HFFc6 (cell line): ENCODE data around the gene ZG16B. TPM values are rescaled to one million over a fixed set of nuclear protein-coding genes. Genes with fewer than 3 reads are reported as not detected.

Source experiments
- DNase-seq: peaks from one replicate; pipeline ENCODE4 v3.0.0-alpha.2; 2018
- H3K27ac Mint-ChIP-seq: 2 replicates; pipeline ENCODE4 v1.8.0; 2020; ENCODE audit warnings: mild to moderate bottlenecking, mixed read lengths
- H3K27me3 Mint-ChIP-seq: 2 replicates; pipeline ENCODE4 v1.8.0; 2021; ENCODE audit warnings: mild to moderate bottlenecking, moderate library complexity, mixed read lengths; ENCODE audit not compliant: insufficient read depth
- H3K36me3 Mint-ChIP-seq: 2 replicates; pipeline ENCODE4 v1.8.0; 2021; ENCODE audit warnings: low read depth, mixed read lengths
- H3K4me1 Mint-ChIP-seq: 2 replicates; pipeline ENCODE4 v1.8.0; 2020; ENCODE audit warnings: low read depth, mixed read lengths
- H3K4me3 Mint-ChIP-seq: 2 replicates; pipeline ENCODE4 v1.8.0; 2020; ENCODE audit warnings: mild to moderate bottlenecking, moderate library complexity, mixed read lengths
- H3K9me3 Mint-ChIP-seq: 2 replicates; pipeline ENCODE4 v1.8.0; 2020; ENCODE audit warnings: mild to moderate bottlenecking, mixed read lengths
- total RNA-seq, 6 experiments: library from RNA; stranded (reverse); fragmentation: NEBNext Ultra II Directional; extraction: Animal tissue kit (Norgen Biotek cat#: 25700); gene quantifications; 2 replicates in 1 of 6; 3 replicates in 5 of 6; pipeline ENCODE4 v1.2.3, GENCODE V29; 2021
- TF ChIP-seq, protein P1 (sequence below): fragments of 200-600 bp; sonication (generic); IDR thresholded peaks from 2 replicates; pipeline ENCODE4 v1.5.0; 2021; ENCODE audit warnings: antibody characterized with exemption, mild to moderate bottlenecking

Gene ZG16B
- total RNA-seq, 6 experiments from 2014 or later: 0.41 to 0.68 (median 0.46) TPM; not detected in 2

DNA sequence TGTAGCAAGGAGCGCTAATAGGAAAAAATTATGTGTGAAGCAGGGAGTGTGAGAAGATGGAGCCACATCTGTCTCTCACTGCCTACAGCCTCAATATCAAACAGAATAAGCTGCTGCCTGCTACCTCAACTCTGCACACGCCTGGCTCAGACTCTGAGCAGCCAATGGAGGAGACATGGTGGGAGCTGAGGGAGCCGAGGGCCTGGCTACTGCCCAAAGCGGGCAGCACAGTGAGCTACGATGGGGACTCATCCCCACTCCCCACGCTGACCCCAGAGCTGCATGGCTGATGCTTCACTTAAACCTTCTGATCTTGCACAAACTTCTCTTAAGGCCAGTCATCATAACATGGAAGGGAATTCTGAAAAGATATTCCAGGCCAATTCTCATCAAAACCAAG lies 41.8 kb downstream of the ZG16B start:
- TF ChIP-seq, protein P1, sequence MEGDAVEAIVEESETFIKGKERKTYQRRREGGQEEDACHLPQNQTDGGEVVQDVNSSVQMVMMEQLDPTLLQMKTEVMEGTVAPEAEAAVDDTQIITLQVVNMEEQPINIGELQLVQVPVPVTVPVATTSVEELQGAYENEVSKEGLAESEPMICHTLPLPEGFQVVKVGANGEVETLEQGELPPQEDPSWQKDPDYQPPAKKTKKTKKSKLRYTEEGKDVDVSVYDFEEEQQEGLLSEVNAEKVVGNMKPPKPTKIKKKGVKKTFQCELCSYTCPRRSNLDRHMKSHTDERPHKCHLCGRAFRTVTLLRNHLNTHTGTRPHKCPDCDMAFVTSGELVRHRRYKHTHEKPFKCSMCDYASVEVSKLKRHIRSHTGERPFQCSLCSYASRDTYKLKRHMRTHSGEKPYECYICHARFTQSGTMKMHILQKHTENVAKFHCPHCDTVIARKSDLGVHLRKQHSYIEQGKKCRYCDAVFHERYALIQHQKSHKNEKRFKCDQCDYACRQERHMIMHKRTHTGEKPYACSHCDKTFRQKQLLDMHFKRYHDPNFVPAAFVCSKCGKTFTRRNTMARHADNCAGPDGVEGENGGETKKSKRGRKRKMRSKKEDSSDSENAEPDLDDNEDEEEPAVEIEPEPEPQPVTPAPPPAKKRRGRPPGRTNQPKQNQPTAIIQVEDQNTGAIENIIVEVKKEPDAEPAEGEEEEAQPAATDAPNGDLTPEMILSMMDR: no peak
- Mint-ChIP-seq H3K27me3 (peaks cover 14% of the 10 kb centered on the region; the same call in 1 of the 2 replicates), H3K36me3 (no peaks in the 10 kb centered on the region), H3K4me3 (no peak overlapping the region), H3K4me1 (peaks cover 20% of the 10 kb centered on the region), H3K27ac (no peak overlapping the region), H3K9me3 (no peaks in the 10 kb centered on the region)
- no peak for DNase-seq

DNA sequence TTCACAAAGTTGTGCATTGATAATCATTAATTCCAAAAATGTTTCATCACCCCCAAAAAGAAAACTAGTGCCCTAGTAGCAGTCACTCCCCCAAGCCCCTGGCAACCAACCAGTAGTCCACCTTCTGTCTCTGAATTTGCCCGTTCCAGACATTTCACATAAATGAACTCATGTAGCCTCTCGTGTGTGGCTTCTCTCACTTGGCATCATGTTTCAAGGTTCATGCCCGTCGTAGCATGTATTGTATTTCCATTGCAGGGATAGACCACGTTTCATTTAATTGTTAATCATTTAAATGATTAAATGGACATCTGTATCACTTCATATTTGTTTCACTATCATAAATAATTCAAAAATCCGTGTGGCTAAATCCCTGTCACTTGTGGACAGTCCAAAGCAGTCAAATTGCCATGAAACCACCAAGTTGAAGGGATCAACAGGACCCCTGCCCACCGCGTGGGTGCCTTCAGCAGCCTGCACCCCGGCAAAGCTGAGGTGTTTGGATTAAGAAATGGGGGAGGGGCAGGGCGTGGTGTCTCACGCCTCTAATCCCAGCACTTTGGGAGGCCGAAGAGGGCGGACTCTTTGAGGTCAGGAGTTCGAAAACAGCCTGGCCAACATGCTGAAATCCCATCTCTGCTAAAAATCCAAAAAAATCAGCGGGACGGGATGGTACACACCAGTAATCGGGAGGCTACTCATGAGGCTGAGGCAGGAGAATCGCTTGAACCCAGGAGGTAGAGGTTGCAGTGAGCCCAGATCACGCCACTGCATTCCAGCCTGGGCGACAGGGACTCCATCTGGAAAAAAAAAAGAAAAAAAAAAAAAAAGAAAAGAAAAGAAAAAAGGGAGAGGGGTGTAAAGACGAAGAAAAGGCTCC lies 44.2 kb downstream of the ZG16B start:
- H3K9me3 Mint-ChIP-seq: no peaks in the 10 kb centered on the region
- H3K27ac Mint-ChIP-seq: no peak overlapping the region
- peaks cover 12% of the 10 kb centered on the region; the same call in 1 of the 2 replicates for H3K4me1 Mint-ChIP-seq
- peaks cover 12% of the 10 kb centered on the region for H3K27me3 Mint-ChIP-seq
- peak overlapping the region; percentile 15; the same call in 1 of the 2 replicates for H3K4me3 Mint-ChIP-seq
- TF ChIP-seq, protein P1: no peak
- DNase-seq: no peak
- no peaks in the 10 kb centered on the region for H3K36me3 Mint-ChIP-seq

DNA sequence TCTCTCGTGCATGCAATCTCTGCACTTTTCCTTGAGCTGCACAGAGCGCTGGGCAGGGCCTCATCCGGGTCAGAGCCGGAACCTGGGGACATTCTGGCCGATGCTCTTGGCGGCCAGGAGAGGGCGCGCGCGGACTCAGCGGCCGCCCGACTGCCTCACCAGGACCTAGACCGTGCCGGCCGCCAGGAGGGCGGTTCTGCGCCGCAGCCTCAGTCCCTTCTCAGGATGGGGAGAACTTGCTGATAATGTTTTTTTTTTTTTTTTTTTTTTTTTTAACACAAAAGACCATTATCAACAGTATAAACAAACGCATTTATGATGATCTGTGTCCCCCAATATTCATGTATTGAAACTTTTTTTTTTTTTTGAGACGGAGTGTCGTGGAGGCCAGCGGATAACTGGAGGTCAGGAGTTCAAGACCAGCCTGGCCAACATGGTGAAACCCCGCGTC lies 44.8 kb downstream of the ZG16B start:
- H3K4me1 Mint-ChIP-seq: peaks cover 7% of the 10 kb centered on the region; the same call in 1 of the 2 replicates
- H3K36me3 Mint-ChIP-seq: no peaks in the 10 kb centered on the region
- peak; percentile 46 for DNase-seq
- peaks cover 11% of the 10 kb centered on the region for H3K27me3 Mint-ChIP-seq
- no peaks in the 10 kb centered on the region for H3K9me3 Mint-ChIP-seq
- H3K4me3 Mint-ChIP-seq: peak overlapping the region; percentile 15; the same call in 1 of the 2 replicates
- TF ChIP-seq, protein P1: peak; percentile 92
- H3K27ac Mint-ChIP-seq: no peak overlapping the region

DNA sequence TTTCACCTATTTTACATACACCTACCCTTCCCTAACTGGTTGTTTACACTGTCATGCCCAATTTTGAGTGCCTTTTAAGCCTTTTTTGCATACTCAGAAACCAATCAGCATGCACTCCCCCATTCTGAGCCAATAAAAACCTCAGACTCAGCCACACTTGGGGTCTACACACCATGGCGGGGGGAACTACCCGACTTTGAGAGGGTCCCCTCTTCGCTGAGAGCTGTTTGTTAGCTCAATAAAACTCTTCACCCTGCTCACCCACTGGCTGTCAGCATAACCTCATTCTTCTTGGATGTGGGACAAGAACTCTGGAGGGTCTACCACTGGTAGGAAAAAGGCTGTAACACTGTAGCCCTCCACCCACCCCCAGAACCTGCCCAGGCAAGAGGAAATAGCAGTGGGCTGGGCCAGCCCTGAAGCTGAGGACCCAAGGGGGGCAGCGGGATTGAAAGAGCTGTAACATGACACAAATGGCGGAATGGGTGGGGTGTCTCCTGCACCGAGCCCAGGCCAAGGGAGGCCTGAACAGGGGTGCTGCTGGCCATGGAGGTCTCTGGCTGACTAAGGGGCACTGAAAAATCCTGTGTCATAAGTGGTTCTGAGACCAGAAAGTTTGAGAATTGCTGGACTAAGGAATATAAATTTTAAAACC lies 49.9 kb downstream of the ZG16B start:
- Mint-ChIP-seq H3K27ac (no peak overlapping the region), H3K36me3 (no peaks in the 10 kb centered on the region), H3K4me1 (peaks cover 8% of the 10 kb centered on the region), H3K4me3 (no peak overlapping the region), H3K9me3 (no peaks in the 10 kb centered on the region), H3K27me3 (peaks cover 9% of the 10 kb centered on the region)
- TF ChIP-seq, protein P1: no peak
- no peak for DNase-seq

Other genes starting within 250 kb of the ZG16B start
- gene KCTD5, start 147.8 kb upstream of the ZG16B start, total RNA-seq: 10 to 100 TPM; 27.1 to 30.9 (median 28.8) TPM
- under 1 TPM; 0.17 to 0.43 (median 0.31) TPM for gene PRSS27, start 110.1 kb upstream of the ZG16B start, total RNA-seq
- 100 to 1,000 TPM; 223 to 317 (median 269) TPM for gene SRRM2, start 77.7 kb upstream of the ZG16B start, total RNA-seq
- gene ELOB, start 53.0 kb upstream of the ZG16B start, total RNA-seq: 100 to 1,000 TPM; 329 to 403 (median 352) TPM
- not detected for gene PRSS33, start 42.7 kb upstream of the ZG16B start, total RNA-seq
- gene PRSS41, start 31.8 kb upstream of the ZG16B start, total RNA-seq: not detected
- gene PRSS21, start 13.1 kb upstream of the ZG16B start, total RNA-seq: not detected
- not detected for gene PRSS22, start 27.9 kb downstream of the ZG16B start, total RNA-seq
- 10 to 100 TPM; 24.5 to 29.3 (median 26.1) TPM for gene FLYWCH2, start 52.9 kb downstream of the ZG16B start, total RNA-seq
- 10 to 100 TPM; 30.3 to 34.9 (median 33.7) TPM for gene FLYWCH1, start 81.6 kb downstream of the ZG16B start, total RNA-seq
- not detected for gene KREMEN2, start 134.0 kb downstream of the ZG16B start, total RNA-seq
- gene PAQR4, start 139.0 kb downstream of the ZG16B start, total RNA-seq: 10 to 100 TPM in 5 of 6 experiments, 1 to 10 TPM in 1; 5.7 to 16.5 (median 13.7) TPM
- 10 to 100 TPM; 21.1 to 40.8 (median 36.7) TPM for gene PKMYT1, start 150.1 kb downstream of the ZG16B start, total RNA-seq
- not detected for gene CLDN9, start 182.6 kb downstream of the ZG16B start, total RNA-seq
- gene CLDN6, start 187.9 kb downstream of the ZG16B start, total RNA-seq: under 1 TPM in 1 of 6 experiments, not detected in 5; 0.21 TPM
- gene TNFRSF12A, start 190.1 kb downstream of the ZG16B start, total RNA-seq: 100 to 1,000 TPM; 392 to 451 (median 429) TPM
- 10 to 100 TPM; 54.6 to 90.3 (median 83.2) TPM for gene HCFC1R1, start 193.6 kb downstream of the ZG16B start, total RNA-seq
- gene THOC6, start 193.7 kb downstream of the ZG16B start, total RNA-seq: 10 to 100 TPM; 18.2 to 21.6 (median 19.9) TPM
- not detected for gene BICDL2, start 206.6 kb downstream of the ZG16B start, total RNA-seq
- under 1 TPM in 3 of 6 experiments, not detected in 3; 0.05 to 0.17 (median 0.07) TPM for gene MMP25, start 216.3 kb downstream of the ZG16B start, total RNA-seq
- 1 to 10 TPM in 5 of 6 experiments, under 1 TPM in 1; 1.00 to 2.3 (median 1.7) TPM for gene IL32, start 235.3 kb downstream of the ZG16B start, total RNA-seq